Fibroblast of gingiva (primary cell): ENCODE data around the gene MPLKIP.
A peak's percentile ranks its signal among the peaks of the same experiment; 100 is the strongest.
"Not testable (repeated sequence)": the region's sequence is repeated elsewhere in the genome, so short reads cannot be mapped to it uniquely, and the experiment has no call there.

Experiments
- DNase-seq: peaks from one replicate; pipeline ENCODE4 v3.0.0-alpha.2; 2011; ENCODE audit warnings: low read depth

MPLKIP gene

DNA sequence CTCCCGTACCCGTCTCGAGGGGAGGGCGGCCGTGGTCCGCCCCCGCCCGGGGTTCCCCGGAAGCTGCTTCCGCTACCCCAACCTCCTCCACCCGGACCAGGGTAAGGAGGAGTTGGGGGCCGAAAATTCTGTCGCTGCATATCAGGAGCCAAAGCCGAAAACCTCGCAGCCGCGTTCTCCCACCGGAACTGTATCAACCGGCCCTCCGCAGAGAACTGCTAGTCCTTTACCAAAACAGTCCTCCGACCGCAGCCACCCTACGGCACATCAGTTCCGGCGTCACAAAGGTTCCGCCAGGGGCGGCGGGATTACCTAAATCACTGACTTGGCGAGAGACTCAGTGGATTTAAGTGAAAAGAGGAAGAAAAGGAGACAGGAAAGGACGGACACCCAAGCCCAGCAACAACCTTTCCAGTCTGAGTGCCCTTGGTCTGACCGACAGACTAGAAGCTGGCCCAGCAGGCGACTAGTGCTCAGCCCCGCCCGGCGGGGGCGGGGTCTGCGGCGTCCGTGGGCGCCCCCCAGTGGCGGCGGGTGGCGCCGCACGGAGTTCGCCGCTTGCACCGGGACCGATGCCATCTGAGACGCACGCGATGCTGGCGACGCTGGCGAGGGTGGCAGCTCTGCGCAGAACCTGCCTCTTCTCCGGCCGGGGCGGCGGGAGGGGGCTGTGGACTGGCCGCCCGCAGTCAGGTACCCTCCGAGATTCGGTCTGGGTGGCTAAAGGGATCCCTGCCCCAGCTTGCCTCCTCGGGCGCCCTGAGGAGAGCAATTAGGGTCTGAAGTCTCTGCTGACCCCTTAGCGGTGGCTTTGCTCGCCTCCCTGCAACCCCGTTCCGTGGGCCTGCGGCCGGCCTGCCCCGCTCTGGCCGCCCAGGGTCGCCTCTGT, at the start of gene MPLKIP, which contains the start of gene SUGCT:
Gene MPLKIP (minus strand): TSS at position 195 of the 889 bp plus-strand sequence. CDS start 55 bp downstream, at position 140.
Gene SUGCT (plus strand): TSS at position 578 of the 889 bp plus-strand sequence.
- peak; percentile 87 for DNase-seq

DNA sequence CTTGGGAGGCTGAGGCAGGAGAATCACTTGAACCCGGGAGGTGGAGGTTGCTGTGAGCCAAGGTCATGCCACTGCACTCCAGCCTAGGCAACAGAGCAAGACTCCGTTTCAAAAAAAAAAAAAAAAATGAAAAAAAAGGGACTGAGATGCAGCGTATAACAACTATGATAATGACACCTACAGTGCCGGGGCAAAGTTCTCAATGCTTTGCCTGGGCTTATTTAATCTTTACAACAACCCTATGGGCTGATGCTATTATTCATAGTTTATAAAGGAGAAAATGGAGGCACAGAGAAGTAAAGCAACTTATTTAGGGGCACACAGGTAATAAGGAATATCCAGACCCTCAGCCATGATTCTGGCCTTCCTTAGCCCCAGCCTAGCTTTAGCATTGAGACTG, 48.0 kb upstream of the MPLKIP start:
- no peak for DNase-seq

DNA sequence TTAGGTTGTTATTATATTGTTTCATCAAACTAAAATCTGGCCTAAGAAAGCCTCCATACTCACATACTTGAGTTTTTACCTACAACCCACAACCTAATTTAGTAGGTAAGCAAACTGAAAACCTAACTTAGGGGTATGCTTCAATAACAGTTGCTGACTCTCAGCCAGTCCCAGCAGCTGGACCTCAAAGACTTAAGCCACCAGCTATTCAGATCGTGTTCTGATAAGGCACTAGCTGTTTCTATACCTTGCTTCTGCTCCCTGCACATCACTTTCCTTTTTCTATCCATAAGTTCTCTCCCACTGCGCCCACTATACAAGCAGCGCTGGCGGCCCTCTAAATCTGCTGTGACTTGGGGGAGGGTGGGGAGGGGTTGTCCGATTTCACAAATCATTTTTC, 42.6 kb upstream of the MPLKIP start:
- no peak for DNase-seq

DNA sequence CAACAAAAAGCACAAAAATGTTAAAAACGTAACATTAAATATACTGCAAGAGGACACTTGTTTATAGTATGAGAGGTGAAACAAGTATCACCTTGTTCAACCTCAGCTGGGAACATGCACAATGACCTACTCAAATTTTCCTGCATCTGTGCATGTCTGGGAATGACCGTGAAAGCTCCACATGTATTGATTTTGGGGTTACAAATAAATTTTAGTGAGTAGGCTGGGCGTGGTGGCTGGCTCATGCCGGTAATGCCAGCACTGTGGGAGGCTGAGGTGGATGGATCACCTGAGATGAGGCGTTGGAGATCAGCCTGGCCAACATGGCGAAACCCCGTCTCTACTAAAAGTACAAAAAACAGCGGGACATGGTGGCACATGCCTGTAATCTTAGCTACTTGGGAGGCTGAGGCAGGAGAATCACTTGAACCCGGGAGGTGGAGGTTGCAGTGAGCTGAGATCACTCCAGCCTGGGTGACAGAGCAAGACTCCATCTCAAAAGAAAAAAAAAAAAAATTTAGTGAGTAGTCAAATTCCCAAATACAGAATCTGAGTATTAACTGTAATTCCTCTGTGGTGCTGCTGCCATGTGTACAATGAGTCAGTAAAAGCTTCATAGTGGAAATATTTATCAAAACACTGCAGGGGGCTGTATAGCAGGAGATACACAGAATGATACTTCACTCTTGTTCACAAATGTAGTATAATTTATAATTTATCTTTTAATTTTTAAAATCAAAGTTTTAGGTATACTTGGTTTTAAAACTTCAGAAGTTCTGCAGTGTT, 41.5 kb upstream of the MPLKIP start:
- DNase-seq: peak; percentile 11

DNA sequence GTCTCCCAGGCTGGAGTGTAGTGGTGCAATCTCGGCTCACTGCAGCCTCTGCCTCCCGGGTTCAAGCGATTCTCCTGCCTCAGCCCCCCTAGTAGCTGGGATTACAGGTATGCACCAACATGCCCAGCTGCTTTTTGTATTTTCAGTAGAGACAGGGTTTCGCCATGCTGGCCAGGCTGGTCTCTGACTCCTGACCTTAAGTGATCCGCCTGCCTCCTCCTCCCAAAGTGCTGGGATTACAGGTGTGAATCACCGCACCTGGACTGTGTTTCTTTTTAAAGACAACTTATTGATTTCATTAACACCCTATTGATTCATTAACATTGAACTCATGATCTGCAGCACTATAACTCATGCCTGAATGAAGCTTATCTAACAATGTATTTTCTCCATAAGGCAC, 40.8 kb upstream of the MPLKIP start:
- not testable (repeated sequence) for DNase-seq

DNA sequence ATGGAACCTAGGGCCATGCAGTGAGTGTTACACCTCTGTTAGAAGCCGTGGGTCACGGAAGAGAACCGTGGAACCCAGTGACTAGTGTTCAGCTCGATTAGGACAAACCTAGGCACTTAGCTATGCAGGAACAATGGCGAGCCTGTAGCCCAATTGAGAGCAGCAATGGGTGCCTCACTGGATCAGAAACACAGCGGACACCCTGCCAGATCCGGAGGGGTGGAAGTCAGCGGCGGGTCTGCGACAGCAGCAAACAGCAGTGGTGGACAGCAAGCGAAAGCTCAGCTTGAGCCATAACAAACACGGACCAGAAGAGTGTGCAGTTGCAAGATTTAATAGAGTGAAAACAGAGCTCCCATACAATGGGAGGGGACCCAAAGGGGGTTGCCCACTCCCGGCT, 38.7 kb upstream of the MPLKIP start:
- not testable (repeated sequence) for DNase-seq

DNA sequence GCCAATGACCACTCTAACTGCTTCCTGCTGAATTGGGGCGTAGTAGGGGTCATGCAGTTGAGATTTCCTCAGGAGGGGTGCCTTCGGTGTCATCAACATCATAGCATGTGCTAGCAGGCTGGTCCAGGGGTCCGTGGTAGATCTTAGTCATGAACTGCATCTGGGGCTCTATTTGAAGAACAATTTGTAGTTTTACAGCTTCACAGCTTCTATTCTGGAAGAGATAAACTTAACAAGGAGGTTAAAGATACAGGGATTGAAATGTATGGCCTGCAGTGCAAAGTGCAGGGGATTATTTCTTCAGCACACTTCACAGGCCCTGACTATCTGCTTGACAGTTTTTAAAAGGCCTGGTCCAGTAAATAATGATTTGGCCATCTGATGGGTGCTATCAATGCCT, 33.8 kb upstream of the MPLKIP start:
- not testable (repeated sequence) for DNase-seq

DNA sequence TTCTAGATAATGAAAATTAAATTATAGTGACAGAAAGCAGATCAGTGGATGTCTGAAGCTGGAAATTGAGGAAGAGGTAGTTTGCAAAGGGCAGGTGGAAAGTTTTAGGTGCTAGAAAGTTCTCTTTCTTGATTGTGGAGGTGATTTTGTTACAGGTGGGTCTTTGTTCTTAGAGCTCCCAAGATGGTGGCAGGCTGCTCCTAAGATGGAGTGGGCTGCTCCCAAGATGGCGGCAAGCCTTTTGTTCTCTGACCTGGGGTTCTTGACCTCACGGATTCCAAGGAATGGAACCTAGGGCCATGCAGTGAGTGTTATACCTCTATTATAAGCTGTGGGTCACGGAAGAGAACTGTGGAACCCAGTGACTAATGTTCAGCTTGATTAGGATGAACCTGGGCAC, 32.9 kb upstream of the MPLKIP start:
- DNase-seq: no peak

DNA sequence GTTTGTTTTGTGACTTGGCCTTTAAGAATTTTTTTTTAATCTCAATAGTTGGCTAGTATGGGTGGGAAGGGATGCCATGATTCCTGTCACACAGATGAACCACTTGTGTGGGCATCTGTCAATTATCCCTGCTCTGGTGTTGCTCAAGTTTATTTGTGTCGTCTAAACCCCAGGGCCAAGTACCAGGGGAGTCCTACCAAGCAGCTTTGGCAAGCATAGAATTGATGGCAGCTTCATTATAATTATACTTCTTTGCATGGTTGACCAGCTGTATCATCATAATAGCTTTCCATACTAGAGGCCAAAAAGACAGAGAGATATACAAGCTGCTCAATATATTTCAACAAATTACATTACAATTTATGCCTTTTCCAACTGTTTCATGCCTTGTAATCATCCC, 30.8 kb upstream of the MPLKIP start:
- DNase-seq: no peak

DNA sequence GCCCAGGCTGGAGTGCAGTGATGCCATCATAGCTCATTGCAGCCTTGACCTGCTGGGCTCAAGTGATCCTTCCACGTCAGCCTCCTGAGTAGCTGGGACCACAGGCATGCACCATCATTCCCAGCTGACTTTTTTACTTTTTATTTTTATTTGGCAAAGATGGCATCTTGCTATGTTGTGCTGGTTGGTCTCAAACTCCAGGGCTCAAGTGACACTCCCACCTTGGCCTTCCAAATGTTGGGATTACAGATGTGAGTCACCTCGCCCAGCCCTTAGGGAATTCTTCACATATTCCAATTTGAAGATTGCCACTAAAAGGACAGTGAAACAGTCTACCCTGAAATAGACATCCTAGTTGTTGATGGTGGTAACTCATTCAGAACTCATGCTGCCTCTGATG, 28.1 kb upstream of the MPLKIP start:
- no peak for DNase-seq

DNA sequence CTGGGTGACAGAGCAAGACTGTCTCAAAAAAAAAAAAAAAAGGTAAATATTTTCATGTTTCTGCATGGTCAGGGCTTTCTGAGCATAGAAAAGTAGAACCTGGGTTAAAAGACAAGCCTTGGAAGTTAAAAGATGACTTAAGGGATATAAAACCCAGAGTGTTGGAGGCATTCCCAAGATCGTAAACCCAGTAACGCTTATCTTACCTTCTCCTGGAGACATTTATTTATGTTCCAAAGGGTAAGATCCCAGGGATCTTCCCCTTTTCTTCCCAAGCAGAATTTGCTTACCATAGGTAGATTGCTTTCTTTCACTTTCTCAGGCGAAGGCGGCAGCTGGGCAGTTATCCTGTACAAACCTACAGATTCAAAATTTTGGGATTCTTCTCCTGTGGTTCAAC, 22.6 kb upstream of the MPLKIP start:
- DNase-seq: no peak

DNA sequence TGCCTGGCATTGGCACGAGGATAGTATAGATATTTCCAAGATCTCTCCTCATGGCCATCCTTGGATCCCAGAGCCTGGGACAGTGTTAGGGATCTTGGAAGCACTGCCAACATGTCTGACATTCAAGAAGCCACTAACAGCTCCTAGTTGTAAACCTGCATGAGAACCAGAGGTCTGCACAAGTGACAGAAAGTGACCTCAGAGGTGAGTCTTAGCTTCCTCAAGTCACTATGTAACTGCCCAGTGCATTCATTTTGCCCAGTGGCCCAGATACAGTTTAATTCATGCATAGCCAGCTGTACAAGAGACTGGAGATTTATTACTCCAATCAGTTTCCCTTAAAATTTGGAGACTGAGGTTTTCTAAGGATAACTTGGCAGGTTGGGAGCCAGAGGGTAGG, 17.1 kb upstream of the MPLKIP start:
- DNase-seq: no peak

DNA sequence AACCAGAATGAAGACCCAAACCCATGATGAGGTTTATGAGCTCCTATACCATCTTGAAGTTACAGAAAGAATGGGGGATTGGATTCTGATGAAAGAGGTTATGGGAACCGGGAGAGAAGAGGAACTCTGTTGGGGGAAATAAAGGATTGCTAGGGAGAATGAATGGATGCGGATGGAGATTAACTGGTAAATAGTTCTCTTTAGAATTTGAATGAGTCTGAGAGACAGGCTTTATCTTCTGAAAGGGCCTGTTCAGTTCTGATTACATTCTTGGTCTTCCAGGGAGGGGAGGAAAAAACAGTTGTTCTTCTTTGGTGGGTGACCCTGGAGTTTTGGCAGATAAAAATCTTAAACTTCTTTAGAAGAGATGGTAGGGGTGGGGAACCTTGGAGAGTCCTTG, 14.2 kb upstream of the MPLKIP start:
- DNase-seq: no peak

DNA sequence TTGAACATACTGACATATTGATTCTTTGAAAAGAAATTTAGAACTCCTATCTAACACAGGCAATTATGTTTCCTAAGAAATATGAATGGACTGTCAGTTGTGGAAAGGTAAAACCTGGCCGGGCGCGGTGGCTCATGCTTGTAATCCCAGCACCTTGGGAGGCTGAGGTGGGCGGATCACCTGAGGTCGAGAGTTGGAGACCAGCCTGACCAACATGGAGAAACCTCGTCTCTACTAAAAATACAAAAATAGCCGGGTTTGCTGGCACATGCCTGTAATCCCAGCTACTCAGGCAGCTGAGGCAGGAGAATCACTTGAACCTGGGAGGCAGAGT, 13.8 kb upstream of the MPLKIP start:
- not testable (repeated sequence) for DNase-seq

DNA sequence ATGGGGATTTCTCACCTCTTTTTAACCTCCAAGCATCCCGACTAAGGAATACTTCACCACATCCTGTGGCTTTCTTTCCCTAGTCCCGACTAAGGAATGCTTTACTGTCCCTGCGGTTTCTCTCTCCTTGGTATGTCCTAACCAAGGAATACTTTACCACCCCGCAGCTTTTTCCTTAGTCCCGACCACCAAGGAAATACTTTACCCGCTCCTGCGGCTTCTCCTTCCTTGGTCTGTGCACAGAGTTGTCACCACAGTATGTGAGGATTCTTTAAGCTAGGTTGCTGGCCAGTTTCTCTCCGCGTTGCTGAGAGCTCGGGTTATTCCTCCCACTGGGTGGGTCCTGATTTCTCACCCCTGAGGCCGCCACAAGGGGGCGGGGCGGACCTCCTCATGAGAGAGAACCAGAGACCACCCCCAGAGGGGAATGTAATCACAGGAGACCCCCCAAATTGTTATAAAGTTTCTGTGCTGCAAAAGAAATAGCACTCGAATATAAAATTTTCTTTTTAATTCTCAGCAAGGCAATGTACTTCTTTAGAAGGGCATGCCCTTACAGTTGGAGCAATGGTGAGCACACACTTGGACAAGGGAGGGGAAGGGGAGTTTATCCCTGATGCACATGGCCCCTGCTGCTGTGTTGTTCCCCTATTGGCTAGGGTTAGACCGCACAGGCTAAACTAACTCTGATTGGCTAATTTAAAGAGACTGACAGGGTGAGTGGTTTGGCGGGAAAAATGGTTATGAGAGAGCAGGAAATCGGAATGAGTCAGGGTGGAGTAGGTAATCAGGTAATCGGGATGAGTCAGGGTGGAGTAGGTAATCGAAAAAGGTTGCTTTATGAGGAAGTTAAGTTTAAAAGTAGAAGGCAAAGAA, 13.2 kb upstream of the MPLKIP start:
- no peak for DNase-seq

DNA sequence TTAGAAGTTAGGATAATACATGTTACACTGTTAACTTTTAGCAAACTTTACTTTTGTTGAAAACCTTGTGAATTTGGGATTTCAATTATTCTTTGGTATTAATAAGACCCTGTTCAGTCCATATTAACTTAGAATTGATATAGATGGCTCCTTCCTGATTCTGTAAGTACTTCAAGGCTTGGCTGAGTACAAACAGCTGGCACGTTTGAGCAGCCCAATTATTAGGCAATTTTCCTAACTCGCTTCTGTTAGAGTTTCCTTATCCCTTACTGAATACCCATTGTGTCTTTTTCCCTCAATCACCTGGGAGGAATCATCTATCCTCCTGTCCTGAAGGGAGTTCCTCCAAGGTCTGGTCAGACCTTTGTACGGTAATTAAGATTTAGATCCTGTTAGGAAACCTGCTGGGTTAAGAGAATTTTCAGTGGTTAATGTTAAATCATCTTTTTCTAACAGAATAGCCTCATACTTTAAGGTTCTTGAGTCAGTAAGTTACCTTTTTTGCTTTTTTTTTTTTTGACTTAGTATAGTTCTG, 11.2 kb upstream of the MPLKIP start:
- DNase-seq: not testable (repeated sequence)

DNA sequence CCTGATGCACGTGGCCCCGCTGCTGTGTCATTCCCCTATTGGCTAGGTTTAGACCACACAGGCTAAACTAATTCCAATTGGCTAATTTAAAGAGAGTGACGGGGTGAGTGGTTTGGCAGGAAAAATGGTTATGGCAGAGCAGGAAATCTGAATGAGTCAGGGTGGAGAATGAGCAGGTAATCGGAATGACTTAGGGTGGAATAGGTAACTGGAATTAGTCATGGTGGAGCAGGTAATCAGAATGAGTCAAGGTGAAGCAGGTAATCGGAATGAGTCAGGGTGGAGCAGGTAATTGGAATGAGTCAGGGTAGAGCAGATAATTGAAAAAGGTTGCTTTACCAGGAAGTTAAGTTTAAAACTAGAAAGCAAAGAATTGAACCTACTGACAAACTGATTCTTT, 7.5 kb upstream of the MPLKIP start:
- not testable (repeated sequence) for DNase-seq

DNA sequence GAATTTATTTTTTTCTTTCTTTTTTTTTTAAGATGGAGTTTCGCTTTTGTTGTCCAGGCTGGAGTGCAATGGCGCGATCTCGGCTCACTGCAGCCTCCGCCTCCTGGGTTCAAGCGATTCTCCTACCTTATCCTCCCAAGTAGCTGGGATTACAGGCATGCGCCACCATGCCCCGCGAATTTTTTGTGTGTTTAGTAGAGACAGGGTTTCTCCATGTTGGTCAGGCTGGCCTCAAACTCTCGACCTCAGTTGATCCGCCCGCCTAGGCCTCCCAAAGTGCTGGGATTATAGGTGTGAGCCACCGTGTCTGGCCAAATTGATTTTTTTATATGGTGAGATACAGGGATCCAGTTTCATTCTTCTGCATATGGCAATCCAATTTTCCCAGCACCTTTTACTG, 5.5 kb upstream of the MPLKIP start:
- not testable (repeated sequence) for DNase-seq

DNA sequence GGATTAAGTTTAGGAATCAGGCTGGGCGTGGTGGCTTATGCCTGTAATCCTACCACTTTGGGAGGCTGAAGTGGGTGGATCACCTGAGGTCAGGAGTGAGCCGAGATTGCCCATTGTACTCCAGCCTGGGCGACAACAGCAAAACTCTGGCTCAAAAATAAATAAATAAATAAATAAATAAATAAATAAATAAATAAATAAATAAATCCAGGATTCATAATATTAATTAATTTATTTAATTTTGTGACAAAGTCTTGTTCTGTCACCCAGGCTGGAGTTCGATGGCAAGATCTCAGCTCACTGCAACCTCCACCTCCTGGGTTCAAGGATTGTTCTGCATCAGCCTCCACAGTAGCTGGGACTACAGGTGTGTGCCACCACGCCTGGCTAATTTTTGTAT, 4.6 kb upstream of the MPLKIP start:
- DNase-seq: no peak

DNA sequence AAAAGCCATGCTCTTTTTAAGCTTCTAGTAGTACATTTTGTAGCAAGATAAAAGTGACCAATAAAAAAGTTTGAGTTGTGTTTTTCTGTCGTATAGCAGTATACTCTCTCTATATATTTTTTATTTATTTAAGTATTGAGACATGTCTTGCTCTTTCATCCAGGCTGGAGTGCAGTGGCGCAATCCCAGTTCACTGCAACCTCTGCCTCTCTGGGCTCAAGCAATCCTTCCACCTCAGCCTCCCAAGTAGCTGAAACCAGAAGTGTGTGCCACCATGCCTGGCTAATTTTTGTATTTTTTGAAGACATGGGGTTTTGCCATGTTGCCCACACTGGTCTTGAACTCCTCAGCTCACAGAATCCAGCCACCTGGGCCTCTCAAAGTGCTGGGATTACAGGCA, 3.1 kb upstream of the MPLKIP start:
- no peak for DNase-seq

DNA sequence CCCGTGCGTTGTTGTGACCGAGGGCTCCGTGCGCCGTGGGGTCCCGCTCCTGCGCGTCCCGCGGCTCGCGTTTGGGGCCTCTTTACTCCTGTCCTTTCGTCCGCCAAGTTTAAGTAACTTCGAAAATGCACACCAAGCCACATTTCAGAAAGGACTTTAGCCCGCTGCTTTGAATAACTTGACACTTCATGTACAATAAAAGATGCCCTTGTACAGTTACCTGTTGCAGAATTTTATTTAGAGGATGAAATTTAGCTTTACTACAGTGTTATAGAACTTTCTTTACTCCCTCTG, 842 bp upstream of the MPLKIP start:
- peak; percentile 15 for DNase-seq
